ENCODE data around the gene TGFB2. TPM values are rescaled to one million over a fixed set of nuclear protein-coding genes. Genes with fewer than 3 reads are reported as not detected.

TGFB2 gene
- total RNA-seq, 1 donor from 2014 or later, result 50.6 TPM

GRCh38 chr1:218409946-218410510 lies 64.9 kb downstream of the TGFB2 start:
- Histone ChIP-seq H3K36me3 (ENCODE audit: control insufficient read depth in 3 of 3, insufficient read depth in 3 of 3, low read length in 3 of 3) (peaks cover 5 to 10% (median 7%) of the 10 kb centered on the region in 3 donors), H3K4me1 (ENCODE audit: control insufficient read depth in 3 of 3, insufficient read depth in 3 of 3, low read length in 3 of 3) (peaks cover 16 to 27% (median 19%) of the 10 kb centered on the region in 3 donors), H3K9ac (ENCODE audit: low read depth in 1 of 3, low read length in 3 of 3) (no peak overlapping the region), H3K27ac (ENCODE audit: low read depth, low read length) (no peak overlapping the region), H3K9me3 (ENCODE audit: control insufficient read depth in 3 of 3, low read length in 3 of 3) (no peaks in the 10 kb centered on the region), H3K4me3 (ENCODE audit: low read length in 3 of 3) (no peak overlapping the region), H3K27me3 (ENCODE audit: control insufficient read depth in 3 of 3, insufficient read depth in 3 of 3, low read length in 3 of 3) (no peaks in the 10 kb centered on the region)

- Histone ChIP-seq H3K4me1 (ENCODE audit: control insufficient read depth in 3 of 3, insufficient read depth in 3 of 3, low read length in 3 of 3) (peaks cover 16 to 33% (median 24%) of the 10 kb centered on the region in 3 donors), H3K4me3 (ENCODE audit: low read length in 3 of 3) (no peak overlapping the region), H3K9ac (ENCODE audit: low read depth in 1 of 3, low read length in 3 of 3) (no peak overlapping the region), H3K9me3 (ENCODE audit: control insufficient read depth in 3 of 3, low read length in 3 of 3) (no peaks in the 10 kb centered on the region), H3K27ac (ENCODE audit: low read depth, low read length) (no peak overlapping the region), H3K27me3 (ENCODE audit: control insufficient read depth in 3 of 3, insufficient read depth in 3 of 3, low read length in 3 of 3) (no peaks in the 10 kb centered on the region), H3K36me3 (ENCODE audit: control insufficient read depth in 3 of 3, insufficient read depth in 3 of 3, low read length in 3 of 3) (peaks cover 0 to 3% (median 0%) of the 10 kb centered on the region in 3 donors)
Observed at GRCh38 chr1:218411101-218411500, 66.0 kb downstream of the TGFB2 start.

- H3K9me3 ChIP-seq (ENCODE audit: control insufficient read depth in 3 of 3, low read length in 3 of 3), result no peaks in the 10 kb centered on the region
- peaks cover 16 to 37% (median 24%) of the 10 kb centered on the region in 3 donors for H3K4me1 ChIP-seq (ENCODE audit: control insufficient read depth in 3 of 3, insufficient read depth in 3 of 3, low read length in 3 of 3)
- H3K9ac ChIP-seq (ENCODE audit: low read depth in 1 of 3, low read length in 3 of 3), result no peak overlapping the region
- H3K36me3 ChIP-seq (ENCODE audit: control insufficient read depth in 3 of 3, insufficient read depth in 3 of 3, low read length in 3 of 3), result no peaks in the 10 kb centered on the region
- no peak overlapping the region for H3K4me3 ChIP-seq (ENCODE audit: low read length in 3 of 3)
- H3K27ac ChIP-seq (ENCODE audit: low read depth, low read length), result no peak overlapping the region
- H3K27me3 ChIP-seq (ENCODE audit: control insufficient read depth in 3 of 3, insufficient read depth in 3 of 3, low read length in 3 of 3), result no peaks in the 10 kb centered on the region
Observed at GRCh38 chr1:218412171-218412570, 67.0 kb downstream of the TGFB2 start.

- Histone ChIP-seq H3K9ac (ENCODE audit: low read depth in 1 of 3, low read length in 3 of 3) (no peak overlapping the region), H3K4me3 (ENCODE audit: low read length in 3 of 3) (no peak overlapping the region), H3K27ac (ENCODE audit: low read depth, low read length) (no peak overlapping the region), H3K36me3 (ENCODE audit: control insufficient read depth in 3 of 3, insufficient read depth in 3 of 3, low read length in 3 of 3) (no peaks in the 10 kb centered on the region), H3K4me1 (ENCODE audit: control insufficient read depth in 3 of 3, insufficient read depth in 3 of 3, low read length in 3 of 3) (peaks cover 16 to 37% (median 24%) of the 10 kb centered on the region in 3 donors), H3K9me3 (ENCODE audit: control insufficient read depth in 3 of 3, low read length in 3 of 3) (no peaks in the 10 kb centered on the region), H3K27me3 (ENCODE audit: control insufficient read depth in 3 of 3, insufficient read depth in 3 of 3, low read length in 3 of 3) (no peaks in the 10 kb centered on the region)
Observed at GRCh38 chr1:218413179-218413578, 68.0 kb downstream of the TGFB2 start.

GRCh38 chr1:218414060-218414728 lies 69.1 kb downstream of the TGFB2 start:
- Histone ChIP-seq H3K4me1 (ENCODE audit: control insufficient read depth in 3 of 3, insufficient read depth in 3 of 3, low read length in 3 of 3) (peaks cover 16 to 37% (median 23%) of the 10 kb centered on the region in 3 donors), H3K27me3 (ENCODE audit: control insufficient read depth in 3 of 3, insufficient read depth in 3 of 3, low read length in 3 of 3) (no peaks in the 10 kb centered on the region), H3K9ac (ENCODE audit: low read depth in 1 of 3, low read length in 3 of 3) (peak overlapping the region in 1 of 3 donors; percentile 7), H3K36me3 (ENCODE audit: control insufficient read depth in 3 of 3, insufficient read depth in 3 of 3, low read length in 3 of 3) (no peaks in the 10 kb centered on the region), H3K27ac (ENCODE audit: low read depth, low read length) (peak overlapping the region; percentile 45), H3K4me3 (ENCODE audit: low read length in 3 of 3) (peak overlapping the region in 2 of 3 donors; percentile 11 to 44), H3K9me3 (ENCODE audit: control insufficient read depth in 3 of 3, low read length in 3 of 3) (no peaks in the 10 kb centered on the region)

GRCh38 chr1:218415726-218416125 lies 70.6 kb downstream of the TGFB2 start:
- no peak overlapping the region for H3K4me3 ChIP-seq (ENCODE audit: low read length in 3 of 3)
- peaks cover 18 to 37% (median 22%) of the 10 kb centered on the region in 3 donors for H3K4me1 ChIP-seq (ENCODE audit: control insufficient read depth in 3 of 3, insufficient read depth in 3 of 3, low read length in 3 of 3)
- H3K36me3 ChIP-seq (ENCODE audit: control insufficient read depth in 3 of 3, insufficient read depth in 3 of 3, low read length in 3 of 3), result no peaks in the 10 kb centered on the region
- H3K9ac ChIP-seq (ENCODE audit: low read depth in 1 of 3, low read length in 3 of 3), result no peak overlapping the region
- H3K27me3 ChIP-seq (ENCODE audit: control insufficient read depth in 3 of 3, insufficient read depth in 3 of 3, low read length in 3 of 3), result no peaks in the 10 kb centered on the region
- H3K27ac ChIP-seq (ENCODE audit: low read depth, low read length), result peak overlapping the region; percentile 29
- no peaks in the 10 kb centered on the region for H3K9me3 ChIP-seq (ENCODE audit: control insufficient read depth in 3 of 3, low read length in 3 of 3)

- Histone ChIP-seq H3K9ac (ENCODE audit: low read depth in 1 of 3, low read length in 3 of 3) (no peak overlapping the region), H3K27ac (ENCODE audit: low read depth, low read length) (no peak overlapping the region), H3K27me3 (ENCODE audit: control insufficient read depth in 3 of 3, insufficient read depth in 3 of 3, low read length in 3 of 3) (no peaks in the 10 kb centered on the region), H3K4me3 (ENCODE audit: low read length in 3 of 3) (no peak overlapping the region), H3K36me3 (ENCODE audit: control insufficient read depth in 3 of 3, insufficient read depth in 3 of 3, low read length in 3 of 3) (no peaks in the 10 kb centered on the region), H3K9me3 (ENCODE audit: control insufficient read depth in 3 of 3, low read length in 3 of 3) (no peaks in the 10 kb centered on the region), H3K4me1 (ENCODE audit: control insufficient read depth in 3 of 3, insufficient read depth in 3 of 3, low read length in 3 of 3) (peaks cover 3 to 8% (median 4%) of the 10 kb centered on the region in 3 donors)
Observed at GRCh38 chr1:218421531-218421930, 76.4 kb downstream of the TGFB2 start.

GRCh38 chr1:218424502-218424901 lies 79.4 kb downstream of the TGFB2 start:
- Histone ChIP-seq H3K27ac (ENCODE audit: low read depth, low read length) (no peak overlapping the region), H3K4me3 (ENCODE audit: low read length in 3 of 3) (no peak overlapping the region)

GRCh38 chr1:218425647-218426342 lies 80.7 kb downstream of the TGFB2 start:
- Histone ChIP-seq H3K4me3 (ENCODE audit: low read length in 3 of 3) (no peak overlapping the region), H3K9me3 (ENCODE audit: control insufficient read depth in 3 of 3, low read length in 3 of 3) (no peaks in the 10 kb centered on the region), H3K27ac (ENCODE audit: low read depth, low read length) (no peak overlapping the region), H3K9ac (ENCODE audit: low read depth in 1 of 3, low read length in 3 of 3) (no peak overlapping the region), H3K27me3 (ENCODE audit: control insufficient read depth in 3 of 3, insufficient read depth in 3 of 3, low read length in 3 of 3) (no peaks in the 10 kb centered on the region), H3K4me1 (ENCODE audit: control insufficient read depth in 3 of 3, insufficient read depth in 3 of 3, low read length in 3 of 3) (peaks cover under 1 to 8% (median 4%) of the 10 kb centered on the region in 3 donors), H3K36me3 (ENCODE audit: control insufficient read depth in 3 of 3, insufficient read depth in 3 of 3, low read length in 3 of 3) (no peaks in the 10 kb centered on the region)

More at GRCh38 chr1:218424502-218424901, 79.4 kb downstream of the TGFB2 start:
- H3K9me3 ChIP-seq (ENCODE audit: control insufficient read depth in 3 of 3, low read length in 3 of 3), result no peaks in the 10 kb centered on the region
- no peaks in the 10 kb centered on the region for H3K27me3 ChIP-seq (ENCODE audit: control insufficient read depth in 3 of 3, insufficient read depth in 3 of 3, low read length in 3 of 3)
- H3K4me1 ChIP-seq (ENCODE audit: control insufficient read depth in 3 of 3, insufficient read depth in 3 of 3, low read length in 3 of 3), result peaks cover 3 to 8% (median 4%) of the 10 kb centered on the region in 3 donors
- H3K36me3 ChIP-seq (ENCODE audit: control insufficient read depth in 3 of 3, insufficient read depth in 3 of 3, low read length in 3 of 3), result no peaks in the 10 kb centered on the region
- H3K9ac ChIP-seq (ENCODE audit: low read depth in 1 of 3, low read length in 3 of 3), result no peak overlapping the region

- Histone ChIP-seq H3K27me3 (ENCODE audit: control insufficient read depth in 3 of 3, insufficient read depth in 3 of 3, low read length in 3 of 3) (no peaks in the 10 kb centered on the region), H3K4me1 (ENCODE audit: control insufficient read depth in 3 of 3, insufficient read depth in 3 of 3, low read length in 3 of 3) (peaks cover 0 to 8% (median 4%) of the 10 kb centered on the region in 3 donors), H3K27ac (ENCODE audit: low read depth, low read length) (no peak overlapping the region), H3K4me3 (ENCODE audit: low read length in 3 of 3) (no peak overlapping the region), H3K9me3 (ENCODE audit: control insufficient read depth in 3 of 3, low read length in 3 of 3) (no peaks in the 10 kb centered on the region), H3K36me3 (ENCODE audit: control insufficient read depth in 3 of 3, insufficient read depth in 3 of 3, low read length in 3 of 3) (no peaks in the 10 kb centered on the region), H3K9ac (ENCODE audit: low read depth in 1 of 3, low read length in 3 of 3) (no peak overlapping the region)
Observed at GRCh38 chr1:218426343-218426657, 81.2 kb downstream of the TGFB2 start.

Data from skeletal muscle tissue (tissue), 4 donors.